KOPT-K1 (cell line): ENCODE results near the gene CASTOR1.
A peak's percentile ranks its signal among the peaks of the same experiment; 100 is the strongest.

Experiments used
- H3K27ac ChIP-seq: fragments of 200-600 bp; sonication (generic); 2 replicates; pipeline ENCODE4 v1.5.1; 2016; ENCODE audit warnings: antibody characterized with exemption, mild to moderate bottlenecking, low read depth, low read length; ENCODE audit not compliant: poor library complexity, severe bottlenecking
- H3K36me3 ChIP-seq: fragments of 200-600 bp; sonication (generic); 2 replicates; pipeline ENCODE4 v1.5.1; 2017; ENCODE audit warnings: antibody characterized with exemption, mild to moderate bottlenecking, low read length, moderate library complexity; ENCODE audit not compliant: insufficient read depth
- H3K9me3 ChIP-seq: fragments of 200-600 bp; sonication (generic); 2 replicates; pipeline ENCODE4 v1.5.1; 2017; ENCODE audit warnings: antibody characterized with exemption, low read length, mild to moderate bottlenecking; ENCODE audit not compliant: insufficient read depth, poor library complexity, severe bottlenecking

CASTOR1 gene

DNA sequence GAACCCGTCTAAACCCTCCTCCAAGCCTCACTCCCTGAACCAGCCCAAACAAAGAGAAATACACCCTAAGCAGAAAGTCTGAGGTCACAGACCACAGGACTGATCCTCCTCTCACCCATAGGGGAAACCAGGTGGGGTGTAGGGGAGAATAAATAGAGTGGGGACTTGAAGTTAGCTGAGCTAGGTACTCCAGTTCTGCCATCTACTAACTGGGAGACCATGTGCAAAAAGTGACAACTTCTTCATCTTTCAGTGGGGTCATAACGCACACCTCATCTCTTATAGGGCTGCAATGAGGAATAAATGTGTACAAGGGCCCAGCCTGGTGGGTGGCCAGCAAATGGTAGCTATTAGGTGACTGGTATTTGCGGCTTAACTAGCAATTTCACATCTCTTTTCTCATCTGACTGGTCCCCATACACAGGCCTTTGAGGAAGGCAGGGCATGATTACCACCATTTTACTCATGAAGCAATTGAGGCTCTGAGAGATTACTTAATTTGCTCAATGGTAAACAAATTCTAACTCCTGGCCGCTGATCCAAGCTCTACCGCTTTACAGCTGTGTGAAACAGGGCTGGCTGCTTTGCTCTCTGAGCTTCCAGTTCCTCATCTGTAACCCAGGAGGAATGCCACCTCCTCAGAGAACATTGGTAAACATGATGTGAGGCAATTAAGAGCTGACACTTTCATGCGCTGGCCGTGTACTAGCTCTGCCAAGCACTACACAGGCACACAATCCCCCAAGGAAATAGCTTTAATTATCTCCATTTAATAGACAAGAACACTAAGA is 20.8 kb upstream of the CASTOR1 start:
- peak overlapping the region; percentile 100 for H3K27ac ChIP-seq
- H3K36me3 ChIP-seq, result peaks cover 8% of the 10 kb centered on the region; the same call in 1 of the 2 replicates
- H3K9me3 ChIP-seq, result no peaks in the 10 kb centered on the region

DNA sequence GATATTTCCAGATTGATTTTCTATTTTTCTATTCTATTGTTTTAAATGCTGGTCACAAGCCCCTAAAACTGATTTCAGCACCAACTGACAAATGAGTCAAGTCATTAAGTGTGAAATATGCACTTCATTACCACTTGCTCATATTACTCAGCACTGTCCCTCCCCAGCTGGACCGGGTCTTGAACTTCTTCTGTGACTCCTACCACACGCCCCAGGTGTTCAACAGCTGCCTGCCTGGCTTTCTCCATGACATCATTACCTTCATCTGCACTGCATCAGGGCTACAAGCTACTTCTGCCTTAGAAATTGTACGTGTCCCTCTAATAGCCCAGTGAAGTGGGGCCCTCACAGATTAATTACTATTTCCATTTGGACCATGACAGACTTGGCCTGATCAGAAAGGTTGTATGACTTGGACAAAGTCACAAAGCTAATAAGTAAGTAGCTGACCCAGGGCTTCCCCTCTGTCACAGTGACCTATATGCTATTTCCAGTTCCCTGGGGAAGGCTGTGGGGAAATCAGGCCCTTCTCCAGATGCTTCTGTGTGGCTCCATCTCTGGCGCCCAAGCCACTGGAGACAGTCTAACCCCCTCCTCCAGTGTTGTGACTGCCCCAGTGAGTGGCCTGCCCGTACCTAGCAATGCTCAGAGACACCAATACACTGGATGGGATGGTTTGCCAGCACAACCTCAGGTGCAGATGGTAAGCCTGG is 19.4 kb upstream of the CASTOR1 start:
- Histone ChIP-seq H3K36me3 (peaks cover 5% of the 10 kb centered on the region; the same call in 1 of the 2 replicates), H3K27ac (peak overlapping the region; percentile 100)

DNA sequence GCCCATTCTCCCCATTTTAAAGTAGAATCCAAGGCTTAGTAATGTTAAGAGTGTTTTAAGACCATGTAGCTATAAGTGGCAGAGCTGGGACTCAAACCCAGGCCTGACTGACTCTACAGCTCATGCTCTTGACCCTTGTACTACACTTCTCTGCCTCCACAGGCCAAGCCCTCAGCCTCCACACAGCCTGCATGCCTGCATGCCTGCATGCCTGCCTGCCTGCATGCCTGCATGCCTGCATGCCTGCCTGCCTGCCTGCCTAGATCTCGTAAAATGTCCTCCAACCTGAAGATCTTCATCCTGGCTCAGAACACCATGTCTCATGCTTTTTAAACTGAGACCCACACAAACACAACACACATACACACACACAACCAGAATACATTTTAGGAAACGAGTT is 18.8 kb upstream of the CASTOR1 start:
- Histone ChIP-seq H3K36me3 (peaks cover 11% of the 10 kb centered on the region; the same call in 1 of the 2 replicates), H3K9me3 (no peaks in the 10 kb centered on the region), H3K27ac (peak overlapping the region; percentile 100)

More for the DNA sequence above, 19.4 kb upstream of the CASTOR1 start:
- H3K9me3 ChIP-seq, result no peaks in the 10 kb centered on the region

DNA sequence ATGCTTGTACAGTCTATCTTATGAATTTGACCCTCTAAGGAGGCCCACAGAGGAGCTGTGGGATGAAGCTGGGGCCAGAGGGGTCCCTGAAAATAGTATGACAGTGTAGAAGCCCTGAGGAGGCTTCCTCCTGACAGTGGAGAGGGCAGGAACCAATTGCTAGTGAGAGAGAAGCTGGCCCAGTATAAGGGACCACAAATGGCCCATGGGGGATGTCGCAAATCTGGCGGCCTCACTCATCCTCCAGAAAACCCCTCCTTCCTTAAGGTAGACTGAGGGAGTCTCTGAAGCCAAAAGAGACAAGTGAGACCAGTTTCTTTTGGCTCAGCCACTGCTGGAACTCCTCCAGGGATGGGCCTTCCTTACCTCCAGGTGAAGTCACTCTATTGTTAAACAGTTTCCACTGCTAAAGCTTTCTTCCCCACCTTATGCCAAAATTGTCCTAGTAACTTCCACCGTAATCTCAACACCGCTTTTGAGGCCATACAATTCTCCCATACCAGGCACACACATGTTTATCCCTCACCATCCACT is 17.8 kb upstream of the CASTOR1 start:
- H3K27ac ChIP-seq, result peak overlapping the region; percentile 100
- H3K36me3 ChIP-seq, result peaks cover 18% of the 10 kb centered on the region; the same call in 1 of the 2 replicates
- H3K9me3 ChIP-seq, result no peaks in the 10 kb centered on the region

DNA sequence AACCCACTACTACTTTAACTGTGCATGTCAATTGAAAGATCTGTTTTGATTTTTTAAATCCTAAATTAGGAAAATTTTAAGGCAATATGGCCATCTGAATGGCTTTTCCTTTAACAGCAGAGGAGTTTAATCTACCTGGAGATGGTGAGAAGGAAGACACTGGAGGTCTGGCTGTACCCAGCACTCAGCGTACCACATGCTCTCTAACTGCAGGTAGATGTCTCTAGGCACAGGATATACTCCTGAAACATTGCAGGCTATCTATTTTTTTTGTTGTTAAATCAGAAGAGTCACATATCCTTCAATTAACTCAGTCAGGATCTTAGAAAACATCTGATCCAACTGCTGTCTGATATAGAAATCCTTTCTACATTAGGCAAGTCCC is 17.3 kb upstream of the CASTOR1 start:
- peak overlapping the region; percentile 100 for H3K27ac ChIP-seq
- H3K36me3 ChIP-seq, result peaks cover 23% of the 10 kb centered on the region
- no peaks in the 10 kb centered on the region for H3K9me3 ChIP-seq

DNA sequence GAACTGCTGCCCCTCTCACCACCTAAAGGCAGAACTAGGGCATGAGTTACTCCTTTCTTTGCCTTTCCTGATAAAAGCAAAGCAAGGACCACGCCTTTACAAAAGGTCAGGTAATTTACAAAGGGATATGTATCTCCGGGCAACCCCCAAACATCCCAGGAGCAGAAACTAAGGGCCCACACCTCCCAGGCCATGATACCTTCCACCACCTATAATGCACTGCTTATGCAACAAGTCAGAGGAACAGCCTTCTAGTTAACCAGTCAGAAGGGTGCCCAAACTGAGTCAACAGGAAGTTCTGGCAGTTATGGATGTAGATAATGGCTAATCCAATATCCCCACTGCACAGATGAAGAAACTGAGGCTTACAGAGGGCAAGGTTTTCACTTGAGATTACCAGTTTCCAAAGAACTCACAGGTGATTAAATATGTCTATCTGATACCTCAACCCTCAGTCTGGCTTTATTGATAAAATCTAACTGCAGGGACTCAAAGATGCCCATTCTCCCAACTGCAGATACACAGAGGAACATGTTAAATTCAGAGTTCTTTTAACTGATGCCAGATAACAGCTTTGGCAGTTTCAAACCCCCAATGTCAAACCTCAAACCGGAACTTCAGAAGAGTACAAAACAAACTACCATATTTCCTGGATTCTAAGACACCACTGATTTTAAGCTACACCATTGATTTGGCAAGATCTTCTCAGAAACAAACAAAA is 16.8 kb upstream of the CASTOR1 start:
- peak overlapping the region; percentile 100 for H3K27ac ChIP-seq
- H3K9me3 ChIP-seq, result no peaks in the 10 kb centered on the region
- peaks cover 29% of the 10 kb centered on the region for H3K36me3 ChIP-seq

DNA sequence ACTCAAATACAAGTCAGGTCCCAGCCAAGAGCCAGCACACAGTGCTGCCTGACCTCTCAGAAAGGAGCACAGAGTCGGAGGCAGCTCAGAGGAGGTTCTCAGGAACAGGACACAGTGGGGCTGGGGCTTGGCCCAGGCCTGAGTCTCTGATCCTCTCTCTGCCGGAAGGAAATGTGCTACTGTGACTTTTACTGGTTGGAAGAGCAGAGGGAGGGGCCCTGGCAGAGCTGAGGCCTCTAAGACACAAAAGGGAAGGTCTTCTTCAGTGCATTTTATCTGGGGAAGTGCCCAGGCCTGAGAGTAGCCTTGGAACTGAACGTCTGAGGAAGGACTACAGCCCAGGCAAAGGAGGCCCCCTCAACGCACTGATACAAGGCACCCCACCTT is 16.2 kb upstream of the CASTOR1 start:
- H3K36me3 ChIP-seq, result peaks cover 34% of the 10 kb centered on the region
- H3K27ac ChIP-seq, result peak overlapping the region; percentile 100
- no peaks in the 10 kb centered on the region for H3K9me3 ChIP-seq

DNA sequence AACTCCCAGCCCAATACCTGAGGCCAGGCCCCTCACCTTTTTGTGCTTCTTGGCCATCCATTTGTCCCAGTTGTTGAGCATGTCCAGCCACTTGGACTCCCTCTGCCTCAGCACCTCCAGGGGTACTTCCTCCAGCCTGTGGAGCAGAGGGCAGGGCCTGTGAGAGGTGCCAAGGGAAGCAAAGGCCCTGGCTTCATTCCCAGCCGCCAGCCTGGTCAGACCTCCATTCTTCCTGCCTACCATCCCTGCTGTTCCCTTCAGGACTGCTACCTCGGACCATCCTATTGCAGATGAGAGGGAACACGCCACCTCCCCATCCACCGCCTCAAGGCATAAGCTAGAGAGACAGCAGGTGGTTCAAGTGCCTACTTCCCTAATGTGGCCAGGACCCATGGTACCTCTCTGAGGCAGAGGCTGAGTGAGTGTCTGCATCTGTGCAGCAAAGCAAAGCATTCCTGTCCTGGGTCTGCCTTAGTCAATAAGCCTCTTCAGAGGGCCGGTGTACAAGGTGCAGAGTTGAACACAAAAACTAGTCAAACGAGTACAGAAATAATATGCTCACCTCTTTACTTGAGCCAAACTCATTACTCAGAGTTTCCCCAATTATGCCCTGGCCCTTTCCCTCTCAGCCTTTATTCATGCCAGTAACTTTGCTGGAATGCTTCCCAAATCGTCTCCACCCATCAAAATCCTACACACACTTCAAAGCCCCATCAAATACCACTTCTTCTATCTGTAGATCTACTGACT is 15.4 kb upstream of the CASTOR1 start:
- H3K36me3 ChIP-seq, result peaks cover 43% of the 10 kb centered on the region
- no peaks in the 10 kb centered on the region for H3K9me3 ChIP-seq
- peak overlapping the region; percentile 100 for H3K27ac ChIP-seq

DNA sequence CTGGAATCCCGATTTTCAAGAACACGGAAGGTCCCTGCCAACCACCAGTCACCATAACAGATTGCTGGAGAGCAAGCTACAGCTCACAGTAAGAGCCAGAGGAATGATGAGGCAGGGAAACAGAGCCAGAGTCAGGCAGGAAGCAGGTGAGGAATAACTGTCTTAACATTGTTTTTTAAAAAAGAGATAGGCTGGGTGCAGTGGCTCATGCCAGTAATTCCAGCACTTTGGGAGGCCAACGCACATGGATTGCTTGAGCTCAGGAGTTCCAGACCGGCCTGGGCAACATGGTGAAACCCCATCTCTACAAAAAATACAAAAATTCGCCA is 13.5 kb upstream of the CASTOR1 start:
- Histone ChIP-seq H3K27ac (peak overlapping the region; percentile 100), H3K36me3 (peaks cover 61% of the 10 kb centered on the region), H3K9me3 (no peaks in the 10 kb centered on the region)

DNA sequence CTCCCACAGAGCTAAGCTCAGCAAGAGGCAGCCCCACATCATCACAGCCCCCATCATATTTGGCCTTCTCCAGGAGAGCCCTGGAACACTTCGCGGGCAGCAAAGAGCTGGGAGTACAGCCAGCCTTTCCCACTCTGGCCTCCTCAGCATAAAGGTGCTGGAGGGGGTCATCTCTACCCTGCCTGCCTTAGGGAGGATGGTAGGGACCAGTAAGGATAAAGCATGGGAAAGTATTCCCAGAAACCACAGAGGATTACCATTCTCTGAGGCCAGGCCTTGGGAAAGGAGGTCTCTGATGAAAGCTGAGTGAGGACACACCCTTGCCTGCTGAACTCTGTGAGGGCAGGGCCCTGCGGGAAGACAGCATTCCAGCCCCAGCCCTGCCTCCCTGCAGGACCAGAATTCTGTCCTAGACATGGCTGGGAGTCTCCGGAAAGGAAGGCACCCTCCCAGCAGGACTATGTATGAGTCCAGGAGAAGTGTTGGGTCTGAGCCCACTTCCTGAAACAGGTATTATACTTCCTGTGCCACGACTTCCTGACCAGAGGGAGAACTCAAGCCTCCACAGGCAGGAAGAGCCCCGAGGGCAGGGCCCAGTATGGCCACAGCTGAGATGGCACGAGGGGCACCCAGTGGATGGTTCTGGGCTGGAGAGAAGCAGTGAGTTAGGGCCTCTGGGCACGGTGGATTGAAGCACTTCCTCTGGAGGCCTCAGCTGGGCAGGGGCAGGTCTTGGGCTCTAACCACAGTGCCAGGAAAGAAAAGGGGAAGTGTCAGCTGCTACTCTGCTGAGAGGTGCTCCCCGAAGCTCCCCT is 12.9 kb upstream of the CASTOR1 start:
- Histone ChIP-seq H3K9me3 (no peaks in the 10 kb centered on the region), H3K36me3 (peaks cover 67% of the 10 kb centered on the region), H3K27ac (peak overlapping the region; percentile 100)

DNA sequence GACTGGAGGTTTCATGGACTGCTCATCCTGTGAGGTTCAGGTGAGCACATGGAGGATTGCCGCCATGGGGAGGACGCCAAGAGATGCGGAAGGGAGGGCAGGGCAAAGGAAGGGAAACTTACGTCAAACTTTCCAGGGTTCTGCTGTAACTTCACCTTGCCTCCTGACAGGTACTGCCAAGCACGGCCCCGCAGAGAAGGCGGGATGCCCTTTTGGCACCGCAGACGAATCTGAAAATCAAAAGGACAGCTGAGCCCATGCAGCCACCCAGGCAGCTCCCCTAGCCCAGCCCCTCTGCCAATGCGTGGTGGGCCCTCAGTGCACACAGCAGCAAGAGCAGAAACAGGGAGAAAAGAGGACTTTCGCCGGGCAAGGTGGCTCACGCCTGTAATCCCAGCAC is 10.0 kb upstream of the CASTOR1 start:
- H3K27ac ChIP-seq, result peak overlapping the region; percentile 72
- H3K9me3 ChIP-seq, result no peaks in the 10 kb centered on the region
- H3K36me3 ChIP-seq, result peaks cover 93% of the 10 kb centered on the region

DNA sequence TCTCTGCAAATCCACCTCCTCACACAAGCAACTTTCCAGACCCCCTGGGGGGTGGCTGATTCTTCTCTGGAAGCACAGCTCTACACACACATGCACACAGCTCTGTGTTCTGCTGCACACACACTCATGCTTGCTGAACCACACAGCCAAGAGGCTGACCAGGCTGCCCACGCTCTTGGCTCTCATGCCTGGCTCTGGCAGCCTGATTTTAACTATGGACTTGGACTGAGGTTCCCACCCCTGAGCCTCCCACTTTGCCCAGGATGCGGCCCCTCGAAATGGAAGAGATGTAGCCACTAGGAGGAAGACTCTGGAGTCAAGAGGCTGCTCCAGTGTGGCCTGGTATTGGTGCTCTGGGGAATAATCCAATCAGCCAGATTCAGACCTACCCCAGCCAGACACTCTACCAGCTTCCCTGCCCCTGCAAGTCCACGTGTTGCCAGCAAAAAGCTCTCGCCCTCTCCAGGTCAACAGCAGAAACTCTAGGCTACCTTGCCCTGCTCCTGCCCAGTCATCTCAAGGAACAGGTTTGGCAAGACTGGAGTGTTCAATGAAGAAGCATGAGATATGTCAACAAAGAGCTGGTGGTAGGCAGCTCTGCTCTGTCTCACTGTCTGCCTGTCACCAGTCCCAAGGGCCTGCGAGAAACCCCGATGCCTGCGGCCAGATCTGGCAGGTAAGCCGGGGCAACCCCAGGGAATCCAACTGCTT is 8.8 kb upstream of the CASTOR1 start:
- no peaks in the 10 kb centered on the region for H3K9me3 ChIP-seq
- peak overlapping the region; percentile 72 for H3K27ac ChIP-seq
- peaks cover 94% of the 10 kb centered on the region for H3K36me3 ChIP-seq

DNA sequence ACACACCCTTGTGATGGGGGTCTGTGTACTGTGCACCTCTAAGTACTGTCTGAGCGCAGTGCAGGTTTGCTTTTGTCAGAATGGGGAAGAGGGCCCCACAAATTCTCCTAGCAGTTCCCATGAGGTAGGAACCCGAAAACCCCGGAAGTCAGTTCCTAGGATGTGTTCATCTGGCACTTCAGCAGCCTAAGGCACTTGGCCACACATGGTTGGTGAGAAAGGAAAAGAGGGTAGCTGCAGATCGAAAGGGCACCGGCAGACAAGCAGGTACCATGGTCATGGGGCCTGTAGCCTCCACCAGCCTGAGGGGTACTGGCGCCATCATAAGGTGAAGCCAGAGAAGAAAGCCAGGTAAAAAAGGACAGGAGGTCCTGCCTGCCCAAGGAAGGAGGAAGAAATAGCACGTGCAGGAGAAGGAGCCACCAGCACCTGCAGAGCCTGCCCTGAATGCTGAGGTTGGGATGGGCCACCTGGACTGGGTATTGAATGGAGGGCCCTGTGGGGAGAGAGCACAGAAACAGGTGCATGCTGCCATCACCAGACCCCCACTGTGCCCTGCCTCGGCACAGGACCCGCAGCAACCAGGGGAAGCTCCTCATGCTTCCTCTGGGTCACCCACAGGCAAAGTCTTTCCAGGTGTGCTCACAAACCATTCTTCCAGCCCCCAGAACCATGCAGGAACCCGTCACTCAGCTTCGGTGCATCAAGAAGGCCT is 8.1 kb upstream of the CASTOR1 start:
- H3K27ac ChIP-seq, result peak overlapping the region; percentile 72
- peaks cover 94% of the 10 kb centered on the region for H3K36me3 ChIP-seq
- no peaks in the 10 kb centered on the region for H3K9me3 ChIP-seq
